Lower lobe of right lung (tissue), 2 donors: ENCODE measurements around the gene ANXA4. TPM values are rescaled to one million over a fixed set of nuclear protein-coding genes. Genes with fewer than 3 reads are reported as not detected.
A peak's percentile ranks its signal among the peaks of the same experiment; 100 is the strongest.
"Not testable (repeated sequence)": the region's sequence is repeated elsewhere in the genome, so short reads cannot be mapped to it uniquely, and the experiment has no call there.

Source experiments
- ATAC-seq, 2 donors: fragments of 200-7000 bp; cut with Tn5 transposase; one replicate each; pipeline ENCODE4 v1.9.1; 2020 to 2022; ENCODE audit warnings: mild to moderate bottlenecking in 2 of 2, moderate library complexity in 2 of 2
- DNase-seq: peaks from one replicate; pipeline ENCODE4 v3.0.0-alpha.2; 2020
- H3K27ac ChIP-seq: fragments of 200-600 bp; one replicate; pipeline ENCODE4 v1.8.0; 2022
- H3K27me3 ChIP-seq: fragments of 200-600 bp; one replicate; pipeline ENCODE4 v1.8.0; 2022; ENCODE audit warnings: low read depth
- H3K36me3 ChIP-seq: fragments of 200-600 bp; one replicate; pipeline ENCODE4 v1.8.0; 2022; ENCODE audit warnings: mild to moderate bottlenecking
- H3K4me1 ChIP-seq: fragments of 200-600 bp; one replicate; pipeline ENCODE4 v1.8.0; 2022
- H3K4me3 ChIP-seq: fragments of 200-600 bp; one replicate; pipeline ENCODE4 v1.8.0; 2022; ENCODE audit warnings: mild to moderate bottlenecking
- H3K9me3 ChIP-seq: fragments of 200-600 bp; one replicate; pipeline ENCODE4 v1.8.0; 2022
- CTCF ChIP-seq: fragments of 200-600 bp; IDR thresholded peaks from one replicate; pipeline ENCODE4 v1.8.0; 2022; ENCODE audit warnings: antibody characterized with exemption, mild to moderate bottlenecking
- intact Hi-C: fragments of 100-400 bp; cut with DNase I; formaldehyde crosslinking; loops from one replicate; pipeline ENCODE4 v1.11.0; 2022
- total RNA-seq: library from RNA; stranded (reverse); fragmentation: NEBNext Ultra II Directional; extraction: Animal tissue kit (Norgen Biotek cat#: 25700); gene quantifications from one replicate; pipeline ENCODE4 v1.2.1, GENCODE V29; 2021
- donor health status: DM: no; HTN: yes; CAD: no; lungs with severe emphysema.

The ANXA4 gene
- total RNA-seq, 1 donor from 2014 or later, result 173 TPM

- DNase-seq (no peak), ATAC-seq (no peak)
- TF ChIP-seq CTCF, result no peak
- Histone ChIP-seq H3K36me3 (peaks cover 16% of the 10 kb centered on the region), H3K9me3 (no peaks in the 10 kb centered on the region), H3K4me3 (no peak overlapping the region), H3K4me1 (peaks cover 32% of the 10 kb centered on the region), H3K27ac (no peak overlapping the region), H3K27me3 (no peaks in the 10 kb centered on the region)
- intact Hi-C loops, result no loop called here
Measured at GRCh38 chr2:69827796-69828540, 86.0 kb downstream of the ANXA4 start.

- no peaks in the 10 kb centered on the region for H3K27me3 ChIP-seq
- TF ChIP-seq CTCF, result no peak
- H3K9me3 ChIP-seq, result no peaks in the 10 kb centered on the region
- H3K4me1 ChIP-seq, result peaks cover 34% of the 10 kb centered on the region
- H3K27ac ChIP-seq, result peak overlapping the region; percentile 97
- DNase-seq, result no peak
- intact Hi-C loops, result no loop called here
- peak overlapping the region; percentile 96 for H3K4me3 ChIP-seq
- no peak for ATAC-seq
- H3K36me3 ChIP-seq, result peaks cover 16% of the 10 kb centered on the region
Measured at GRCh38 chr2:69828938-69829255, 87.0 kb downstream of the ANXA4 start.

- Histone ChIP-seq H3K27me3 (no peaks in the 10 kb centered on the region), H3K4me1 (peaks cover 34% of the 10 kb centered on the region), H3K9me3 (no peaks in the 10 kb centered on the region), H3K36me3 (peaks cover 11% of the 10 kb centered on the region), H3K4me3 (peak within 1 kb of the TSS; percentile 96), H3K27ac (peak within 1 kb of the TSS; percentile 97)
- DNase-seq, result peak; percentile 98
- ATAC-seq, result peak; percentile 99
- no peak for TF ChIP-seq CTCF
- intact Hi-C loops, result no loop called here
Measured at GRCh38 chr2:69829256-69830044, 87.5 kb downstream of the ANXA4 start, which contains the start of gene GMCL1. GMCL1 (plus strand) TSS chr2:69829660; CDS start chr2:69829893, 233 bp downstream.

GRCh38 chr2:69830045-69830905 lies 88.3 kb downstream of the ANXA4 start:
- intact Hi-C loops, result no loop called here
- TF ChIP-seq CTCF, result no peak
- peaks cover 6% of the 10 kb centered on the region for H3K36me3 ChIP-seq
- no peaks in the 10 kb centered on the region for H3K9me3 ChIP-seq
- H3K27ac ChIP-seq, result peak overlapping the region; percentile 97
- H3K27me3 ChIP-seq, result no peaks in the 10 kb centered on the region
- H3K4me3 ChIP-seq, result peak overlapping the region; percentile 96
- DNase-seq (peak; percentile 69), ATAC-seq (peak; percentile 58 to 62)
- peaks cover 34% of the 10 kb centered on the region for H3K4me1 ChIP-seq

GRCh38 chr2:69830906-69831241 lies 88.9 kb downstream of the ANXA4 start:
- ATAC-seq, H3K27ac ChIP-seq: not testable (repeated sequence)

More at GRCh38 chr2:69830906-69831241, 88.9 kb downstream of the ANXA4 start:
- H3K9me3 ChIP-seq, H3K36me3 ChIP-seq, DNase-seq, intact Hi-C loops, H3K27me3 ChIP-seq: not testable (repeated sequence)
- Histone ChIP-seq H3K4me1 (peaks cover 34% of the 10 kb centered on the region), H3K4me3 (peak overlapping the region; percentile 96)
